ENCODE results near the gene CARD14. TPM values are rescaled to one million over a fixed set of nuclear protein-coding genes. Genes with fewer than 3 reads are reported as not detected.

CARD14 gene
- under 1 TPM in 4 of 10 donors, not detected in 6; 0.11 to 0.33 (median 0.14) TPM for total RNA-seq
- polyA plus RNA-seq = under 1 TPM; 0.12 to 0.22 TPM
- long read RNA-seq, donor 1, partial matches to known transcripts = 0 of 1 reads
- long read RNA-seq, donor 1, other reads (novel, unspliced or antisense) = 1 of 1 reads
- long read RNA-seq, donor 2, partial matches to known transcripts = 0 of 1 reads
- long read RNA-seq, donor 2, other reads (novel, unspliced or antisense) = 1 of 1 reads
- long read RNA-seq, donor 3, partial matches to known transcripts = 0 of 1 reads
- long read RNA-seq, donor 3, other reads (novel, unspliced or antisense) = 1 of 1 reads

DNA sequence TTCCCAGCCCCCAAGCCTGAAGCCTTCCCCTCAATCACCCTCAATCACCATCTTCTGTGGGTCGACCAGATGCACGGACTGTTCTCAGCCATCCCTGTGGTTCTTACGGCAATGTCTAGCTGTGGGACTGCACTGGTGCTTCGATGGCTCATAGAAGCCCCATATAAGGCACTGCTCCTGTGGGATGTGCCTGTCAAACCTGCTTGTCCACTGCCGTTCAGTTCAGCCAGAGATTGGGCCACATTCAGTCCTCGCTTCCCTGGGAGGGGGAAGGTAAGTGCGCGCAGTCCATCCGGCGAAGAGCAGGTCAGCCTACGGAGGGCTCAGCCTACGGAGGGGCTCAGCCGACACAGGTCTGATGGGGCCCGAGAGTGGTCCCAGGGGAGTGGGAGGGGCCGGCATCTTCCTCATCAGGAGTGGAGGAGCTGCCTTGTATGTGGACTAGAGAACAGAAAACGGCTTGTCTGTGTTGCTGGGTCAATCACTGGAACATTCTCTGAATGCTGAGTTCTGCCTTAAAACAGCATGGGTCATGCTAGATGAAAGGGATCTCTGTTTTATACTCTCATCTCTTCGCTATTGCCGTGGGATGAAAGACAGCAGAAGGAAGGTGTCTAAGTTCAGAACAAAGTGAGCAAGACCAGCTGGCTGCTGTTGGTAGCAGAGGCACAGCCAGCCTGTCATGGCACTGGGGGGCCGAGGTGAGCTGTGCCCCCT, at the start of gene CARD14:
Gene CARD14 (plus strand): TSS at position 247 of the 717 bp plus-strand sequence. CDS start 11,409 bp downstream, outside the sequence.
- no peaks in the 10 kb centered on the region for H3K36me3 ChIP-seq
- H3K4me3 ChIP-seq = no peak within 1 kb of the TSS
- DNase-seq (no peak), ATAC-seq (no peak)
- no peak within 1 kb of the TSS for H3K27ac ChIP-seq
- TF ChIP-seq, protein P1, sequence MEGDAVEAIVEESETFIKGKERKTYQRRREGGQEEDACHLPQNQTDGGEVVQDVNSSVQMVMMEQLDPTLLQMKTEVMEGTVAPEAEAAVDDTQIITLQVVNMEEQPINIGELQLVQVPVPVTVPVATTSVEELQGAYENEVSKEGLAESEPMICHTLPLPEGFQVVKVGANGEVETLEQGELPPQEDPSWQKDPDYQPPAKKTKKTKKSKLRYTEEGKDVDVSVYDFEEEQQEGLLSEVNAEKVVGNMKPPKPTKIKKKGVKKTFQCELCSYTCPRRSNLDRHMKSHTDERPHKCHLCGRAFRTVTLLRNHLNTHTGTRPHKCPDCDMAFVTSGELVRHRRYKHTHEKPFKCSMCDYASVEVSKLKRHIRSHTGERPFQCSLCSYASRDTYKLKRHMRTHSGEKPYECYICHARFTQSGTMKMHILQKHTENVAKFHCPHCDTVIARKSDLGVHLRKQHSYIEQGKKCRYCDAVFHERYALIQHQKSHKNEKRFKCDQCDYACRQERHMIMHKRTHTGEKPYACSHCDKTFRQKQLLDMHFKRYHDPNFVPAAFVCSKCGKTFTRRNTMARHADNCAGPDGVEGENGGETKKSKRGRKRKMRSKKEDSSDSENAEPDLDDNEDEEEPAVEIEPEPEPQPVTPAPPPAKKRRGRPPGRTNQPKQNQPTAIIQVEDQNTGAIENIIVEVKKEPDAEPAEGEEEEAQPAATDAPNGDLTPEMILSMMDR (IDR thresholded peaks at IDR 0.05) = no peak
- no peaks in the 10 kb centered on the region for H3K4me1 ChIP-seq
- intact Hi-C loops (cut with DNase I) = no loop called here
- H3K9me3 ChIP-seq = no peaks in the 10 kb centered on the region
- peaks cover 0 to 14% (median 0%) of the 10 kb centered on the region in 7 donors for H3K27me3 ChIP-seq
- WGBS, 2 donors = 61 to 66% methylated on average over 19 of the region's 19 CpGs

DNA sequence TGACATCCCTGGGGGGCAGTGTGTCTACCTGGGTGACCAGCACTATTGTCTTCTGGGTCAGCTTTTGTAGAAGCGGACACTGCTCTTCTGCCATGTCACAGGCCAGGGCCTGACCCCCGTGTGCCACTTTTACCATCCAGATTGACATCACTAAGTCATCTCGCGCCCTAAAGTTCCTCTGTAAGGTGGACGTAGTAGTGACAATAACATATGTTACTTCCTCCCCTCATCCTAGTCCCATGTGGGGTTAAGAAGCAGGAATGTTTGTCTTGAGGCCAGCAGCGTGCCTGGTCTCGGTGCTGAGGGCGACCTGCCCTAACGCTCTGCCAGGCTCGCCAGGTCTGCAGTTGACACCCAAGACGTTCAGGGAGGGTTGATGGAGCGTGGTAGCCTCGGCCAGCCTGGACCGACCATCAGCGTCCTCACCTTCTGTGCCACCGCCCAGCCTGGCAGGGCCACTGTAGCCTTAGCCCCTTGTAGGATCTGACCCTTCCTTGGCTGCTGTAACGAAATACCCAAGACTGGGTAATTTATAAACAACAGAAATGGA, 47.7 kb upstream of the CARD14 start:
- intact Hi-C loops (cut with DNase I) = loop anchor here in 1 of 10 donors (5.0 kb wide), 1 partner anchor 995 kb away; no protein-coding TSS in a partner anchor

DNA sequence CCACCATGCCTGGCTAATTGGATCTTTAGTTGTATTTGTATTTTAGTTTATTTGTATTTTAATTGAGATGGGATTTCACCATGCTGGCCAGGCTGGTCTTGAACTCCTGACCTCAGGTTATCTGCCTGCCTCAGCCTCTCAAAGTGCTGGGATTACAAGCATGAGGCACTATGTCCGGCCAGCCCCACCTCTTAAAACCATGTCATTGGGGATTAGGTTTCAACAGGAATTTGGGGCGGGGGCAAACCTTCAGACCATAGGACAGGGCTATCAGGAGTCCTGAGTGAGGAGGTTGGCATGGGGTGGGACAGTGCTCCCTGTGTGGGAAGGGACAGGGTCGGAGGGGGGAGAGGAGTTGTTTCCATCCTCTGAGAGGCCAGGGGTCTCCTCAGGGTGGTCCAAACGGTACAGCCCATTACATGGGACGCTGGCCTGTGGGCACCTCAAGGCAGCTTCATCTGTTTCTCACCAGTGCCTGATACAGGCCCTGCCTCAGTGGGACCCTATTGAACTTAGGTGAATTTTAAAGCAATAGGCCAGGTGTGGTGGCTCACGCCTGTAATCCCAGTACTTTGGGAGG, 46.8 kb upstream of the CARD14 start:
- intact Hi-C loops (cut with DNase I) = loop anchor here in 1 of 10 donors (5.0 kb wide), 1 partner anchor 994 kb away; no protein-coding TSS in a partner anchor
- TF ChIP-seq, protein P1 (IDR thresholded peaks at IDR 0.05) = no peak
- ATAC-seq = no peak
- 87 to 93% methylated on average over 6 of the region's 6 CpGs for WGBS, 2 donors
- peaks cover 0 to 16% (median 0%) of the 10 kb centered on the region in 9 donors for H3K36me3 ChIP-seq
- no peaks in the 10 kb centered on the region for H3K4me1 ChIP-seq
- H3K9me3 ChIP-seq = no peaks in the 10 kb centered on the region
- DNase-seq = no peak
- H3K27ac ChIP-seq = no peak overlapping the region
- peaks cover 0 to 3% (median 0%) of the 10 kb centered on the region in 7 donors for H3K27me3 ChIP-seq
- no peak overlapping the region for H3K4me3 ChIP-seq

More for the DNA sequence above, 47.7 kb upstream of the CARD14 start:
- 88 to 89% methylated on average over 17 of the region's 17 CpGs for WGBS, 2 donors
- ATAC-seq (no peak), DNase-seq (no peak)
- no peaks in the 10 kb centered on the region for H3K9me3 ChIP-seq
- H3K4me3 ChIP-seq = no peak overlapping the region
- peaks cover 0 to 21% (median 0%) of the 10 kb centered on the region in 9 donors for H3K36me3 ChIP-seq
- H3K27me3 ChIP-seq = peaks cover 0 to 3% (median 0%) of the 10 kb centered on the region in 7 donors
- TF ChIP-seq, protein P1 (IDR thresholded peaks at IDR 0.05) = no peak
- no peak overlapping the region for H3K27ac ChIP-seq
- H3K4me1 ChIP-seq = no peaks in the 10 kb centered on the region

DNA sequence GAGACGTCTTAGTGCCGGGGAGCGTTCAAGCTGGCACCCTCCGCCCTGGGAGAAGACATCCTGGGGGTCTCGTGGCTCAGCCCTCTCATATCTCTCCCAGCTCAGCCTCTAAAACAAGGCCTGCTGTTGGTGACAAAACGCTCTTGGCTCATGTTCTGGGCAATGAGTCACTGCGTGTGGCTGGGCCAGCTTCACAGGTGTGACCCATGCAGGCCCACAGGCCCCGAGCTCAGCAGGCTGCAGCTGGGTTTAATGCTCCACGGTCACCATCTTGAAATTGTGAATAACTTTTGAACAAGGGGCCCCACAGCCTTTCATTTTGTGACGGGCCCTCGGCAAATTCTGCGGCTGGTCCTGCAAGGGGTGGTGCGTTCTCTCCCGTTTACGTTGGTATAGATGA, 46.0 kb upstream of the CARD14 start:
- intact Hi-C loops (cut with DNase I) = loop anchor here in 1 of 10 donors (5.0 kb wide), 1 partner anchor 994 kb away; no protein-coding TSS in a partner anchor
- H3K4me3 ChIP-seq = no peak overlapping the region
- WGBS, 2 donors = 82 to 85% methylated on average over 15 of the region's 15 CpGs

More for the DNA sequence above, 46.0 kb upstream of the CARD14 start:
- Histone ChIP-seq H3K27ac (no peak overlapping the region), H3K27me3 (peaks cover 0 to 3% (median 0%) of the 10 kb centered on the region in 7 donors), H3K4me1 (no peaks in the 10 kb centered on the region), H3K9me3 (no peaks in the 10 kb centered on the region), H3K36me3 (peaks cover 0 to 9% (median 0%) of the 10 kb centered on the region in 9 donors)
- no peak for DNase-seq
- TF ChIP-seq, protein P1 (IDR thresholded peaks at IDR 0.05) = no peak
- peak in 1 of 8 donors; percentile 25 for ATAC-seq

All from heart right ventricle (tissue), 16 donors.